HFFc6 (cell line): ENCODE results near the gene RRP36. TPM values are rescaled to one million over a fixed set of nuclear protein-coding genes. Genes with fewer than 3 reads are reported as not detected.

Source experiments
- DNase-seq: peaks from one replicate; pipeline ENCODE4 v3.0.0-alpha.2; 2018
- H3K27ac Mint-ChIP-seq: 2 replicates; pipeline ENCODE4 v1.8.0; 2020; ENCODE audit warnings: mild to moderate bottlenecking, mixed read lengths
- H3K27me3 Mint-ChIP-seq: 2 replicates; pipeline ENCODE4 v1.8.0; 2021; ENCODE audit warnings: mild to moderate bottlenecking, moderate library complexity, mixed read lengths; ENCODE audit not compliant: insufficient read depth
- H3K36me3 Mint-ChIP-seq: 2 replicates; pipeline ENCODE4 v1.8.0; 2021; ENCODE audit warnings: low read depth, mixed read lengths
- H3K4me1 Mint-ChIP-seq: 2 replicates; pipeline ENCODE4 v1.8.0; 2020; ENCODE audit warnings: low read depth, mixed read lengths
- H3K4me3 Mint-ChIP-seq: 2 replicates; pipeline ENCODE4 v1.8.0; 2020; ENCODE audit warnings: mild to moderate bottlenecking, moderate library complexity, mixed read lengths
- H3K9me3 Mint-ChIP-seq: 2 replicates; pipeline ENCODE4 v1.8.0; 2020; ENCODE audit warnings: mild to moderate bottlenecking, mixed read lengths
- CTCF ChIP-seq: fragments of 200-600 bp; sonication (generic); IDR thresholded peaks from 2 replicates; pipeline ENCODE4 v1.5.0; 2021; ENCODE audit warnings: antibody characterized with exemption, mild to moderate bottlenecking
- total RNA-seq, 6 experiments: library from RNA; stranded (reverse); fragmentation: NEBNext Ultra II Directional; extraction: Animal tissue kit (Norgen Biotek cat#: 25700); gene quantifications; 2 replicates in 1 of 6; 3 replicates in 5 of 6; pipeline ENCODE4 v1.2.3, GENCODE V29; 2021

The RRP36 gene
- total RNA-seq, 6 experiments from 2014 or later = 85.0 to 101 (median 96.4) TPM

- Mint-ChIP-seq H3K36me3 (peaks cover 12% of the 10 kb centered on the region), H3K4me3 (no peak overlapping the region), H3K27ac (peak overlapping the region; percentile 61), H3K4me1 (peaks cover 41% of the 10 kb centered on the region), H3K27me3 (peaks cover 2% of the 10 kb centered on the region; the same call in 1 of the 2 replicates), H3K9me3 (no peaks in the 10 kb centered on the region)
- DNase-seq = peak; percentile 40
- TF ChIP-seq CTCF = no peak
Measured at GRCh38 chr6:43061861-43062260, 40.4 kb downstream of the RRP36 start.

DNA sequence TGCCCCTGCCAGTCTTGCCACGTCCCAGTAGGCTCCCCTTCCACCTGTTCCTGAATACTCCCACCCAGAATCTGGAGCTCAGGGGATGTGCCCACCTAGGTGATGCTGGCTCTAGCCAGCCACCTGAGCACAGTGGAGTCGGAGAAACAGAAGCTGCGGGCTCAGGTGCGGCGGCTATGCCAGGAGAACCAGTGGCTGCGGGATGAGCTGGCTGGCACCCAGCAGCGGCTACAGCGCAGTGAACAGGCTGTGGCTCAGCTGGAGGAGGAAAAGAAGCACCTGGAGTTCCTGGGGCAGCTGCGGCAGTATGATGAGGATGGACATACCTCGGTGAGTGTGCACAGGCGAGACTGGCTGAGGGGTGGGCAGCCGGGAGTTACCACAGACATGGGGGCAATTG is 41.4 kb downstream of the RRP36 start:
- TF ChIP-seq CTCF = no peak

DNA sequence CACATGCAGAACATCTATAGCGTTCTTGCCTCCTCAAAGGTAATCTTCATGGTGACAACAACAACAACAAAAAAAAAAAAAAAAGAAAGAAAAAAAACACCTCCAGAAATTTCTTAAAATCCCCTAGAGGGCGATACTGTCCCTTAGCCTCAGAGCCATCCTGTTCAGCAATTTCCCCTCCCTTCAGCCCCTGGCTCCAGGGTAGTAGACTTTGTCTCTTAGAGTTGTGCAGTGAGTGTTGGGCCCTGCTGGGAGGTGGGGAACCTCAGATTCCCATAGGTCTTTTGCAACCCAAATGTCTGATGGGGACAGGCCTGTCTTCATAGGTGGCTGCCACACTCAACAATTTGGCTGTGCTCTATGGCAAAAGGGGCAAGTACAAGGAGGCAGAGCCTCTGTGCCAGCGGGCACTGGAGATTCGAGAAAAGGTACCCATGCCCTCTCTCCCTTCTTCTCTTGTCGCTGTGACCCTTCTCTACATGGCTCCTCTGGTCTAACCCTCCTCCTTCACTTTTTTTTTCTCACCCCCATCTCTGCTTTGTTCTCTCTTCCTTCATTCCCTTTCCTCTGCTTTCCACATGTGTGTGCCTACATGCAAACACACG is 48.7 kb downstream of the RRP36 start:
- no peaks in the 10 kb centered on the region for H3K36me3 Mint-ChIP-seq
- no peak for DNase-seq
- no peak overlapping the region for H3K4me3 Mint-ChIP-seq
- peak; percentile 88 for TF ChIP-seq CTCF
- no peak overlapping the region for H3K27ac Mint-ChIP-seq
- peaks cover 12% of the 10 kb centered on the region for H3K4me1 Mint-ChIP-seq
- no peaks in the 10 kb centered on the region for H3K27me3 Mint-ChIP-seq
- no peaks in the 10 kb centered on the region for H3K9me3 Mint-ChIP-seq

More for the DNA sequence above, 41.4 kb downstream of the RRP36 start:
- H3K4me3 Mint-ChIP-seq = no peak overlapping the region
- peaks cover 39% of the 10 kb centered on the region for H3K4me1 Mint-ChIP-seq
- peaks cover 2% of the 10 kb centered on the region; the same call in 1 of the 2 replicates for H3K27me3 Mint-ChIP-seq
- DNase-seq = no peak
- no peak overlapping the region for H3K27ac Mint-ChIP-seq
- H3K9me3 Mint-ChIP-seq = no peaks in the 10 kb centered on the region
- H3K36me3 Mint-ChIP-seq = peaks cover 8% of the 10 kb centered on the region

- no peaks in the 10 kb centered on the region for H3K9me3 Mint-ChIP-seq
- no peaks in the 10 kb centered on the region for H3K36me3 Mint-ChIP-seq
- peaks cover 1% of the 10 kb centered on the region; the same call in 1 of the 2 replicates for H3K27me3 Mint-ChIP-seq
- peak overlapping the region; percentile 83 for H3K4me3 Mint-ChIP-seq
- H3K4me1 Mint-ChIP-seq = peaks cover 36% of the 10 kb centered on the region
- DNase-seq = no peak
- no peak for TF ChIP-seq CTCF
- peak overlapping the region; percentile 53 for H3K27ac Mint-ChIP-seq
Measured at GRCh38 chr6:43074847-43075669, 53.6 kb downstream of the RRP36 start.

- H3K4me3 Mint-ChIP-seq = peak within 1 kb of the TSS; percentile 89
- DNase-seq = no peak
- peaks cover 31% of the 10 kb centered on the region for H3K4me1 Mint-ChIP-seq
- H3K9me3 Mint-ChIP-seq = no peaks in the 10 kb centered on the region
- no peak for TF ChIP-seq CTCF
- H3K36me3 Mint-ChIP-seq = no peaks in the 10 kb centered on the region; the same call in 1 of the 2 replicates
- peak within 1 kb of the TSS; percentile 67 for H3K27ac Mint-ChIP-seq
- peaks cover 1% of the 10 kb centered on the region; the same call in 1 of the 2 replicates for H3K27me3 Mint-ChIP-seq
Measured at GRCh38 chr6:43075670-43076463, 54.4 kb downstream of the RRP36 start, which contains the start of gene PTK7. TSS of gene PTK7 (plus strand) at chr6:43076314. CDS start at chr6:43076489, 175 bp downstream.
